NCI-H128 (cell line): ENCODE data around the gene FA2H.
"Not testable (repeated sequence)": the region's sequence is repeated elsewhere in the genome, so short reads cannot be mapped to it uniquely, and the experiment has no call there.

Experiments used
- DNase-seq: peaks from one replicate; lab custom pipeline; 2025; ENCODE audit not compliant: unreplicated experiment; lab: John Stamatoyannopoulos, UW

The FA2H gene

GRCh38 chr16:74770831-74771526, 3.6 kb downstream of the FA2H start:
- no peak for DNase-seq

GRCh38 chr16:74769586-74770190, 4.9 kb downstream of the FA2H start:
- no peak for DNase-seq

- no peak for DNase-seq
Measured at GRCh38 chr16:74768239-74768638, 6.4 kb downstream of the FA2H start.

- no peak for DNase-seq
Measured at GRCh38 chr16:74767749-74768148, 6.9 kb downstream of the FA2H start.

GRCh38 chr16:74766729-74767128, 7.9 kb downstream of the FA2H start:
- no peak for DNase-seq

- not testable (repeated sequence) for DNase-seq
Measured at GRCh38 chr16:74764184-74764583, 10.4 kb downstream of the FA2H start.

GRCh38 chr16:74761665-74762064, 13.0 kb downstream of the FA2H start:
- DNase-seq: no peak

GRCh38 chr16:74760007-74760767, 14.4 kb downstream of the FA2H start:
- no peak for DNase-seq

GRCh38 chr16:74759564-74759963, 15.1 kb downstream of the FA2H start:
- DNase-seq: no peak

GRCh38 chr16:74758801-74759200, 15.8 kb downstream of the FA2H start:
- no peak for DNase-seq

- no peak for DNase-seq
Measured at GRCh38 chr16:74757349-74757748, 17.3 kb downstream of the FA2H start.

GRCh38 chr16:74756203-74756602, 18.4 kb downstream of the FA2H start:
- DNase-seq: no peak

- no peak for DNase-seq
Measured at GRCh38 chr16:74753180-74753579, 21.4 kb downstream of the FA2H start.

- no peak for DNase-seq
Measured at GRCh38 chr16:74752756-74753155, 21.9 kb downstream of the FA2H start.

- no peak for DNase-seq
Measured at GRCh38 chr16:74752258-74752657, 22.4 kb downstream of the FA2H start.

- DNase-seq: no peak
Measured at GRCh38 chr16:74751658-74752057, 23.0 kb downstream of the FA2H start.

- no peak for DNase-seq
Measured at GRCh38 chr16:74749291-74750055, 25.1 kb downstream of the FA2H start.

GRCh38 chr16:74748616-74749026, 26.0 kb downstream of the FA2H start:
- no peak for DNase-seq

- no peak for DNase-seq
Measured at GRCh38 chr16:74747716-74748615, 26.7 kb downstream of the FA2H start.

- no peak for DNase-seq
Measured at GRCh38 chr16:74745926-74746325, 28.7 kb downstream of the FA2H start.
